HG03432 (cell line): Measurements from ENCODE around the gene RPS29.
"Not testable (repeated sequence)": the region's sequence is repeated elsewhere in the genome, so short reads cannot be mapped to it uniquely, and the experiment has no call there.

ENCODE experiments used
- ATAC-seq: cut with Tn5 transposase; IDR thresholded peaks from one replicate; pipeline ENCODE4 v1.9.1; 2021; ENCODE audit warnings: mild to moderate bottlenecking, moderate library complexity; ENCODE audit not compliant: unreplicated experiment

Gene RPS29

GRCh38 chr14:49598485-49599300 lies 12.5 kb upstream of the RPS29 start, which contains the start of gene LRR1:
LRR1 (plus strand) TSS chr14:49598940; CDS start chr14:49599021, 81 bp downstream.
- ATAC-seq, result peak; percentile 63

GRCh38 chr14:49598189-49598484 lies 12.0 kb upstream of the RPS29 start:
- no peak for ATAC-seq

- ATAC-seq, result peak; percentile 25
These were observed 8.3 kb upstream of the RPS29 start for GRCh38 chr14:49594347-49595091.

GRCh38 chr14:49593016-49593415 lies 6.8 kb upstream of the RPS29 start:
- ATAC-seq, result no peak

GRCh38 chr14:49589387-49589786 lies 3.2 kb upstream of the RPS29 start:
- ATAC-seq, result no peak

GRCh38 chr14:49586673-49587460 lies 687 bp upstream of the RPS29 start:
- peak; percentile 38 for ATAC-seq

- not testable (repeated sequence) for ATAC-seq
These were observed 1.1 kb downstream of the RPS29 start for GRCh38 chr14:49584981-49585640.

- no peak for ATAC-seq
These were observed 2.1 kb downstream of the RPS29 start for GRCh38 chr14:49584058-49584457.

- no peak for ATAC-seq
These were observed 2.6 kb downstream of the RPS29 start for GRCh38 chr14:49583629-49584028.

GRCh38 chr14:49582113-49582977 lies 3.8 kb downstream of the RPS29 start:
- no peak for ATAC-seq

- no peak for ATAC-seq
These were observed 4.7 kb downstream of the RPS29 start for GRCh38 chr14:49581209-49582112.

- no peak for ATAC-seq
These were observed 6.3 kb downstream of the RPS29 start for GRCh38 chr14:49579841-49580240.

GRCh38 chr14:49578141-49578540 lies 8.0 kb downstream of the RPS29 start:
- ATAC-seq, result no peak

GRCh38 chr14:49574038-49574437 lies 12.1 kb downstream of the RPS29 start:
- ATAC-seq, result no peak

GRCh38 chr14:49569281-49569680 lies 16.9 kb downstream of the RPS29 start:
- no peak for ATAC-seq

GRCh38 chr14:49566714-49567113 lies 19.5 kb downstream of the RPS29 start:
- no peak for ATAC-seq

GRCh38 chr14:49559979-49560768 lies 26.0 kb downstream of the RPS29 start:
- ATAC-seq, result peak; percentile 52

- no peak for ATAC-seq
These were observed 32.3 kb downstream of the RPS29 start for GRCh38 chr14:49553892-49554291.
